GM12801 (cell line): ENCODE results near the gene FAM47E.

Source experiments
- TF ChIP-seq, protein P1 (sequence below): IDR thresholded peaks from one replicate; pipeline ENCODE4 v1.5.1; 2011; ENCODE audit warnings: control low read depth; ENCODE audit not compliant: insufficient read length; ENCODE audit errors: extremely low read depth

Gene FAM47E, protein sequence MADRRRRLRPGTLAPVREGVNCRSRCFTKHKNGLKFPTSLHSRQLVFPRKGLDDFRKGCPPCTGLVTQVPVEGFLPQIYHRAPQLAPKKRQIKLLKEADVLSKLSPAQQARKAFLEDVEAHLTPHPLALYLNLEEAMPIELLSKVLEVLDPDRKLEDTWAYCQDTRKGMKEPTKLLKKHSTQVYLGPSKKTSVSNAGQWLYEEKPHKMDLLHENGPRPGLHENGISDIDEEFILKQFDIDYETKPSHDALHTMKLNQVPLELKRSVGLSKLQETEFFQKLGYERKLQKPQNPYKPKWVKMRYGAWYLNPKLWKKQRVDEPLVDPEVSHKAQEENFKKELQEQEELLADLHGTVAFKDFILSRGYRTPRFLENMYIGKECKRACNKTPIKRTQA

DNA sequence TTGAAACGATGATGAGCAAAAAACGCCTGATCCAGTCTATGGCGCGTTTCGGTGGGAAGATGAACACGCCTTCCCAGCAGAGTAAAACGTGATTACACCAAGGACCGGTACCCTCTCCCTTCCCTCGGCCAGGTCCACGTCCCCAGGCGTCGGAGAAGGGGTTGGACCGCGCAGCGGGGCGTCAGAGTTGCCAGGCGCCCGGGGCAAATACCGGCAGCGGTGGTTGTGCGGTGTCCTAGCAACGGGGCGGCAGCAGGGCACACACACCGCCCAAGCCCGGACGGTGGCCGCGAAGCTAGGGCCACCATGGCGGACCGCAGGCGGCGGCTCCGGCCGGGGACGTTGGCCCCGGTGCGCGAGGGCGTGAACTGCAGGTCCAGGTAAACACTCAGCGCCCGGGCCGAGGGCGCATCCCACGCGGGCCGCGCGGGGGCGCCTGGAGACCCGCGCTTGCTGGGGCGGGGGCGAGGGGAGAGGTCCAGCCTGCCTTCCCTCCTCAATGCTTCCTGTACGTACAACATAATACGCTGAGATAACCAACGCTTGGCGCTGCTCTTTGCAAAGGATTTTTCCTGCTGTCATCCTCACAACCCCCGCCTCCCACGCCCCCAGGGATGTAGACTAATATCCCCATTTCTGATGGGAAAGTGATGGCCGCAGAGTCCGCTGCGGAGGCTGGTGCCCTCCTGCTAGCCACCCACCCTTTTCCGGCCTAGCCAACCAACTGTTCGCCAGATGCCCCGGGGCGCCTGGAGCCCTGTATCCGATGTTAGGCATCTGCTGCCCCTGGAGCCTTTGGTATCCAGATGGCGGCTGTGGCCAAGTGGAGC, at the start of gene FAM47E:
TSS of gene FAM47E (plus strand) at position 281 of the 830 bp plus-strand sequence. CDS start at position 307, 26 bp downstream.
- TF ChIP-seq, protein P1, sequence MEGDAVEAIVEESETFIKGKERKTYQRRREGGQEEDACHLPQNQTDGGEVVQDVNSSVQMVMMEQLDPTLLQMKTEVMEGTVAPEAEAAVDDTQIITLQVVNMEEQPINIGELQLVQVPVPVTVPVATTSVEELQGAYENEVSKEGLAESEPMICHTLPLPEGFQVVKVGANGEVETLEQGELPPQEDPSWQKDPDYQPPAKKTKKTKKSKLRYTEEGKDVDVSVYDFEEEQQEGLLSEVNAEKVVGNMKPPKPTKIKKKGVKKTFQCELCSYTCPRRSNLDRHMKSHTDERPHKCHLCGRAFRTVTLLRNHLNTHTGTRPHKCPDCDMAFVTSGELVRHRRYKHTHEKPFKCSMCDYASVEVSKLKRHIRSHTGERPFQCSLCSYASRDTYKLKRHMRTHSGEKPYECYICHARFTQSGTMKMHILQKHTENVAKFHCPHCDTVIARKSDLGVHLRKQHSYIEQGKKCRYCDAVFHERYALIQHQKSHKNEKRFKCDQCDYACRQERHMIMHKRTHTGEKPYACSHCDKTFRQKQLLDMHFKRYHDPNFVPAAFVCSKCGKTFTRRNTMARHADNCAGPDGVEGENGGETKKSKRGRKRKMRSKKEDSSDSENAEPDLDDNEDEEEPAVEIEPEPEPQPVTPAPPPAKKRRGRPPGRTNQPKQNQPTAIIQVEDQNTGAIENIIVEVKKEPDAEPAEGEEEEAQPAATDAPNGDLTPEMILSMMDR = no peak

DNA sequence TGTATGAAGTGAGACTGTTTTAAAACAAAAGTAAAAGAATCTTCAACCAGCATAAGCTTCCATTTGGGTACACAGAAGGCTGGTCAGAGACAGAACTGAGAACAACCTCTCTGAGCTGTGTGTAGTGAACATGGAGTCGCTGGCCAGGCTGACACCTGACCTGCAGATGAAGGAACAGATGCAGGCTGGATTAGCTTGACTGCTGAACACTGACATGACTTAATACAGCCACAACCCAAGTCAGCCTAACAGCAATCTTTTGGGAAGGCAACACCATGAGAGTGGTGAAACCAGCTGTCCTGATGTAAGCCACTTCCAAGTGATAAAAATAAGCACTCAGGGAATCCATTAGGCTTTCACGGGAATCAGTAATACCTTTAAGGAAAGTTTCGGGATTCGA, 48.0 kb upstream of the FAM47E start:
- TF ChIP-seq, protein P1 = no peak

DNA sequence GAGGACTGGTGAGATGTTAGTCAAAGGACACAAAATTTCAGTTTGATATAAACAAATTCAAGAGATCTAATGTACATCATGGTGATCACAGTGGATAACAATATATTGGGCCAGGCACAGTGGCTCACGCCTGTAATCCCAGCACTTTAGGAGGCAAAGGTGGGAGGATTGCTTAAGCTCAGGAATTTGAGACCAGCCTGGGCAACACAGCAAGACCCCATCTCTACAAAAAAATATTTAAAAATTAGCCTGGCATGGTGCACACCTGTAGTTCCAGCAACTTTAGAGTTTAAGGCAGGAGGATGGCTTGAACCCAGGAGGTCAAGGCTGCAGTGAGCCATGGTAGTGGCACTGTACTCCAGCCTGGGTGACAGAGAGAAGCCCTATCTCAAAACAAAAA, 46.6 kb upstream of the FAM47E start:
- TF ChIP-seq, protein P1 = no peak

DNA sequence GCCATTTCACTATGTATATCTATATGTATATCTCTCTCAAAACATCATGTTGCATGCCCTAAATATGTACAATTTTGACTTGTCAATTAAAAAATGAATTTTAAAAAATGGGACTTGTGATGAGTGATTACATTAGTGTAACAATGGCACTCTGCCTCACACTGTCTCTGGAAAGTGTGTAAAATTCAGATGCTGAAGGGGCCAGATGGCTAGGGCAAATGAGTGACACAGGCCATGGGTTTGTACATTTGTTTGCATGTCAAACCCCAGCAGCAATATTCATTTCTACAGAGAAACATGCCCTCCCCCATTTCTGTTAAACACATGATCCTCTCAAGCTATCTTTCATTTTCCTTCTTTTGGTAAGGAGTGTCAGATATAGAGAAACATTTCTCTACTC, 46.0 kb upstream of the FAM47E start:
- TF ChIP-seq, protein P1 = no peak

DNA sequence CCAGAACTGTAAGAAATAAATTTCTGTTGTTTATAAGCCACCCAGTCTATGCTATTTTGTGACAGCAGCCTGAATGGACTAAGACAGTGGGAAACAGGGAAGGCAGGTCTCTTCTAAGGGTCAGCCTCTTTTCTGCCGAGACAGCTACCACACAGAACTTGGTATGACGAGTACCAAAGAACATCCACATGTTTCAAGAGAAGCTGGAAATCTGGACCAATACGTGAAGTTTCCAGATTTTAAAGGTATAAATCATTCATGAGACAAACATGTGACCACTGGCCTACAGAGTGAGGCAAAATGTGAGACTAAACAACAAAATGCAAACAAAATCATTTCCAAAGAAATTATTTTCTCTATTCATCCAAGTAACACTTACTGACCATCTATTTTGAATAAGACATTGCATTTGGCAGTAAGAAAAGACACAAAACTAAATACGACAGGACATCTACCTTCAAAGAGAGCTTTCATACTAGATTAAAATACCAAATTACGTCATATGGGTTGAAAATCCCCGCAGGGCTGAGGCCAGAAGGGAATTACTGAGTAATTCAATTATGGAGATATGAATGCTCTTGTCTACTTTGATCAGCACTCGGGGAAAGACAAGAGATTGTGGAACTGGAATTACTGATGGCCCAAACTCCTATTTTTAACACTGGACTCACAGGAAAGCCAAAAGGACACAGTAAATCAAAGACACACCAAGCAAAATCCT, 45.1 kb upstream of the FAM47E start:
- TF ChIP-seq, protein P1 = no peak

DNA sequence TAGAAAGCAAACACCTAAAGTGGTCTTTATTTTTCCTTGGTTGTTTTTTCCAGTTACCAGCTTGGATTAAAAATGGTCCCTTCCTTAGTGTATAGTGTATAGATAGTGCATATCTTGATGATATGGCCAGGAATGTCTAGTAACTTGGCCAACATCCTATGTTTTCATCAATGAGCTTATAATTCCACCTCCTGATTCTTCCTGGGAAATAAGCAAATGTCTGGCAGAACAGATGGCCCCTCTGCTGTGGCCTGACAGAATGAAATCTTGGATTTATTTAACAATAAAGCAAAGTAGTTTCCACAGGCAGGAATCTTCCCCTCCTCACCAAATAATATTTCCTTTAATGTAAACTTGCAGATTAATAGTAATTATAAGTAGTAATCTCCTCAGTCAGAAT, 44.0 kb upstream of the FAM47E start:
- TF ChIP-seq, protein P1 = no peak
